Stimulated activated CD4-positive, alpha-beta T cell treated with anti-CD3 and anti-CD28 coated beads, TNF-alpha, amount 100 ng/mL, for 4 hours (primary cell): ENCODE data around the gene PTPN14.

Experiments used
- DNase-seq, 3 experiments: peaks; one replicate each; pipeline ENCODE4 v3.0.0-alpha.2; 2020; ENCODE audit warnings: low read depth in 3 of 3

PTPN14 gene

DNA sequence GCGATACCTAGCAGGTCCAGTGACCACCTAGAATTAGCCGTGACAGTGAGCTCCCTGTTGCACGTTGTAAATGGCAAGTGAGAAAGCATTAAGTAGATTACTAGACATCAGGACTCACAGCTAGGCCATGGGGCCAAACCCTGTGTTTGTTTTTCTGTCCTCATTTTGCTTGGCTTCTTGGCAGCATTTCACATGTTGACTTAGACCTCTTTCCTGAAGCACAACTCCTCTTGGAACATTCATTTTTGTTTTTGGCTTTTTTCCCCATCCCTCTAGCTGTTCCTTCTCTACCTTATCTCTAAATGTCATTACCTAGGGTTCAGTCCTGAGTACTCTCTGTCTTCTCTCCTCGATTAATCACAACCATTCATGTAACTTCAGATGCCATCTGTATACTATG, 16.9 kb upstream of the PTPN14 start:
- DNase-seq = no peak

DNA sequence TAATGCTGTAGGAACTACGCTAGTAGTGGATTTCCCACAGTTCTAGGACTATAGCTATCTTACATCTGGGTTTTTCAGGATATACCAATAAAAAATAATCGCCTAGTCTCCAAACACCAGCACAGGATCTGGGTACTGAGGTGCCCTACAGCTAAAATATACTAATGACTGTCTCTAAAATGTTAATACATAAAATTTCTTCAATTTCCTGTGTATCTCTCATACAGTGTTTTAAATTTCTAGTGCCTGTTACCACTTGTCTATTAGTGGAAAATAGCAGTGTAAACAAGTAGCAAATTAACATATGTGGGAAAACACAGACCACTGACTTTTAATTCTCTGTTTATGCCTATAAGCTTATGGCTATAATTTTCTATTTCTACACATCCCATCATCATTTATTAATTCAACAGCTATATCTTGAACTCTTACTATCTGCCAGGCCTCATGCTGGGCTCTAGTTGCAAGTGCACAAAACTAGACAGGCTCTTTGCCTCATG, 16.1 kb upstream of the PTPN14 start:
- DNase-seq = no peak

DNA sequence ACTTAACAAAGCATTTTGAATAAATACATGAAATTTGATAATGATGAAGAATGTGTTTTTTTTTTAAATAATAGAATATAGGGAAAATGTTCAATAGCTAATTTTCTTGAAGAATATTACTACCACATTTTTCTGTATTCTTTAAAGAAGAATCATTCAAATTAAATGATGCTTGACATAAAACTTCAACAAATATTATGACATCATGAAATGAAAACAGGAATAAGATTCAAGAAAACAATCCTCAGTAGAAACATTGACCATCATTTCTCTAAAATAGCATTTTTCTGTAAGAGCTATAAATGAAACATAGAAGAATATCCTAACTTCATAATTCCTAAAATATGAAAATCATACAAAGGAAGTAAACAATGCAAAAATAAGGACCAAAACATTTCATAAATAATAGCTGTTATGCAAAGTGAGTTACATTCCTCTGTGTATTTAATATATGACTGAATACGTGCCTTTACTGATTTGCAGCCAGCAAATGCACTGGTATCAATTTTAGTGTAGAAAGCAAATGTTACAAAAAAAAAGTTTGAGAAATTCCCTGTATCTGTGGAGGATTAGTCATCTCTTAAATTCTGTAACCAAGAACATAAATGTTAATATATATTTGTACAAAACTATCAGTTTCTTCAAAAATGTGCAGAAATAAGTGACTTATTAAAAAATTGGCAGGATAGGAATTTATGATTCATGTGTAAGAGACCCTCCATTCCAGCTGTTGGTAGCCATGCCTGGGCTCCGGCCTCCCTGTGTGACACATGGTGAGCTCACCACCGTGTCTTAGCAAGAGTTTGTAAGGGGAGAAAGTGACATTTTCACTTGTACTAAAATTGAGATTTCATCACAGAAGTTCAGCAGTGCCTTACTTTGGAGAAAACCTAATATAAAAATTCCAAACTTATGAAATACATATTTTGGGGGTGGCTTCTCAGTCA, 15.0 kb upstream of the PTPN14 start:
- DNase-seq = no peak

- no peak for DNase-seq
These were observed 13.9 kb upstream of the PTPN14 start for GRCh38 chr1:214565310-214565709.

GRCh38 chr1:214563881-214564280, 12.5 kb upstream of the PTPN14 start:
- no peak for DNase-seq

DNA sequence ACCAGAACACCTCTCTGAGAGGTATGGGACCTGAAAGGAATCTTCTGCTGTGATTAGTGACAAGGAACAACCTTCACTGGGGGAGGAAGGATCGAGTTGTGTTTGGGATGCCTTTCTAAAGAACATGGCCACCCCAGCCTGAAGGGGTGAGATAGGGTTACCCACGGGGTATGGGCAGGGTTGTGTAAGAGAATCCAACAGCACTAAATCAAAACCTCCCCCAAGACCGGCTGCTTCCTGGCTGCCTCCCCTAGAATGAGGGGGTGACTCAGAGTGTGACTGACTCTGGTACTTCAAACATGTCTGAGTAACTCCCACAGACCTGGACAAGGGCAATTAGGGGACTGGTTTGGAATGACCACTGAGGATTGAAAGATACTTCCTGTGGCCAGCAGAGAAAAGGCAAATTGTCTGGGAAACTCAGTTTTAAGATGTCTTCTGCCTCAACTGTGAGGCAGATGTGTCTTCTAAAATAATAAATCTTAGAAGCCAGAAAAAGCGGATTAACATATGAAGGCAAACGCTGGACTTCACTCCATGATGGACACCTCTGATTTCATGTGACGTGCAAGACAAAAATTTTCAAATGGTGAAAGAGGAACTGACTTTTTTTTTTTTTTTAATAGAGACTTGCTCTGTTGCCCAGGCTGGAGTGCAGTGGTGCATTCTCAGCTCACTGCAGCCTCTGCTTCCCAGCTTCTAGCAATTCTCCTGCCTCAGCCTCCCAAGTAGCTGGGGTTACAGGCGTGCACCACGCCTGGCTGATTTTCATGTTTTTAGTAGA, 6.7 kb upstream of the PTPN14 start:
- no peak for DNase-seq

GRCh38 chr1:214553142-214553710, 1.8 kb upstream of the PTPN14 start:
- DNase-seq = no peak

GRCh38 chr1:214552174-214552608, 789 bp upstream of the PTPN14 start:
- DNase-seq = no peak

DNA sequence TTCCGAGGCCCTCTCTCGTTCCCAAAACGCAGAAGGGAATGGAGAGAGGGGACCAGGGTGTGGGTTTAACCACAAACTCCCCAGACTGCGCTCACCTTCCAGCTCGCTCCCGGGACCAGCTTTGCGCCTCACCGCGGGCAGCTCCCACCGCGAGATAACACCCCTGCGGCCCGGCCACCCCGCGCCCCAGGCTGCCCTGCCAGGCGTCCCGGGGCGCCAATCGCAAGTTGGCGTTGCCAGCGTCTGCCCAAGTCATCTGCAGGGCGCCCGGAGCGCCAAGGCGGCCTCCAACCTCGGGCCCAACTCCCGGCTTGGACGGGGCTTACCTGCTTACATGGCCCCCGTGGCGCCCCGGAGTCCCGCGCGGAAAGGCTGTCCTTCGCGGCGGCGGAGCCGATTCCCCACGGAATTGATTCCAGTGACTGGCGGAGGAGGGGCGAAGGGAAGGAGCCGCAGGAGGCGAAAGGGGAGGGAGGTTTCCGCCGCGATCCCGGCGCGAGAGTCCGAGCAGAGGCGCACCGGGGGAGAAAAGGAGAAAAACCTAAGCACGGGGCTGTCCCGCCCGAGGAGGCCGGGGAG, 456 bp downstream of the PTPN14 start:
- DNase-seq = no peak

DNA sequence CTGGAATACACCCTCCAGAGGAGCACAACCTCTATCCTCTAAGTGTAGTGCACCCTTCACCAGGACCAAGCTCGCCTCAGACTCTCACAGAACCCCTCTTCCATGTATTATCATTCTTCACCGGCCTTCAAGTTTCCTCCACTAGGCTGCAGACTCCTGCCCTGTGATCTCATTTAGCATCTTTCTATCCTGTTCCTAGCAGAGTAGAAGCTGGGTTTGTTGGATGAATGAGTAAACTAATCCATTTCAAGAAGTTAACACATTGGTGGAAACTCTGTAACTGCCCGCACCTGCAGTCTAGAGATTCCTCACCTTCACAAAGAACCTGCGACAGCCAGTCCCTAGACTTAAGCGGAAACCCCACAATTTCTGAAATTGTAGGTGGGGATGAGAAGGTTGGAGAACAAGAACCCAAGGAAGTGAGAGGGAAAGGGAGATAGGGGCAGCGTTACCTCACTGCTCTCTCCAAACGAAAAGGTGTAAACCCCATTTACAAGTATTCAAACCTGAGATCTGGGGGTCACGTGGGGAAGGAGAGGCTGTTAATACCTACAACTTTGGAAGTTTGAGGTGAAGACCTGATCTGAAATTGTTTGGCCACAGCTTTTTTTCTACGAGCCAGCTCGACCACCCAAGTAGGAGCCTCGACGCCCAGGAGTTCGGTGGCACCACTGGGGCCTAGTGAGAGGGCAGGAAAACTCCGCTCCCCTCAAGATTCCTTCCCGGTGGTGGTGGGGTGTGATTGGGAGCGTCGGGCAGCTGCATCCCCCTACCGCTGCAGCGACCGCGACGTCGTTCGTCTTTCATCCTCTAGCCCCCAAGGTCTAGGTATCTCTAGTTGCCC, 1.2 kb downstream of the PTPN14 start:
- no peak for DNase-seq

GRCh38 chr1:214549604-214550003, 1.8 kb downstream of the PTPN14 start:
- DNase-seq = no peak

DNA sequence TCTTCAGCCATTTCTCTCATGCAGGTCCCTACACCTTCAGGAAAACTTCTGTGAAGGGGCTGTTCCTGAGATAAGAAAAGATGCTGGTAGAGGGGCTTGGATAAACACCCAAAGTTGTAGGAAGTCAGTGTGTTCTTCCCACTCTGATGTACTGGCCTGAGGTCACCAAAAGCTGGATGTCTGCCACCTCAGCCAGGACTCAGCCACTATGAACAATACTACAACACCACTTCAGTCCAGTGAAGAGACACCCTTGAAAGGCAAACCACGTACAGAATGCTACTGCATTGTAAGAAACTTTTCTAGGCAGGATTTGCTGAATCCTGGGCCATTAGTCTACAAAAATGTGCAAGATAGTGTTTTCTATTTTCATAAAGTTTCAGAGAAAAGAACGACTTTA, 2.4 kb downstream of the PTPN14 start:
- no peak for DNase-seq

GRCh38 chr1:214548271-214548670, 3.1 kb downstream of the PTPN14 start:
- DNase-seq = no peak

GRCh38 chr1:214547747-214548146, 3.7 kb downstream of the PTPN14 start:
- DNase-seq = no peak

GRCh38 chr1:214546886-214547641, 4.3 kb downstream of the PTPN14 start:
- no peak for DNase-seq

- DNase-seq = no peak
These were observed 5.3 kb downstream of the PTPN14 start for GRCh38 chr1:214546084-214546483.

- DNase-seq = no peak
These were observed 6.1 kb downstream of the PTPN14 start for GRCh38 chr1:214545293-214545692.

DNA sequence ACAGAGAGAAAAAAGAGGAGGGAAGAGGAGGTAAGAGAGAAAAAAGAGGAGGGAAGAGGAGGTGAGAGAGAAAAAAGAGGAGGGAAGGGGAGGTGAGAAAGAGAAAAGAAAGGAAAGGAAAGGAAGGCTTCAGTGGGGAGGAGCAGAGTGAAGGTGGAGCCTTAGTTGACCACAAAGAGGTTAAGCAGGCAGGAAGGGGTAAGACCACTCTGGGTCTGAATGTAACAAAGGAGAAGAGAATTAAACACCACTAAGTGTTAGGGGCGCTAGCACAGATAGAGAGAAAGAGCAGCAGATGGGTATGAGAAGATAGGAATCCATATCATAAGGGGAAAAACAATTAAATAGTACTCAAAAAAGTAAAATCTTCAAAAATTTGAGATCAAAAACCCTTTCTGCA, 6.6 kb downstream of the PTPN14 start:
- no peak for DNase-seq

GRCh38 chr1:214542275-214543199, 8.9 kb downstream of the PTPN14 start:
- DNase-seq = no peak
